Heart right ventricle (tissue), 16 donors: ENCODE measurements around the gene AOX1. TPM values are rescaled to one million over a fixed set of nuclear protein-coding genes. Genes with fewer than 3 reads are reported as not detected.

Experiments
- ATAC-seq, 8 donors: fragments of 200-7000 bp; cut with Tn5 transposase; one replicate each; pipeline ENCODE4 v1.9.1; 2020; ENCODE audit warnings: mild to moderate bottlenecking in 8 of 8, moderate library complexity in 8 of 8, moderate number of reproducible peaks in 1 of 8
- DNase-seq, 2 donors: peaks; one replicate each; pipeline ENCODE4 v3.0.0-alpha.2; 2020
- H3K27ac ChIP-seq, 10 donors: fragments of 200-600 bp; sonication (generic) in 2 of 10; one replicate each; pipeline versions ENCODE4 v1.5.0 to v1.8.0; 2020 to 2022; ENCODE audit warnings: mild to moderate bottlenecking in 3 of 10
- H3K27me3 ChIP-seq, 7 donors: fragments of 200-600 bp; one replicate each; pipeline ENCODE4 v1.8.0; 2021 to 2022; ENCODE audit warnings: mild to moderate bottlenecking in 2 of 7
- H3K36me3 ChIP-seq, 9 donors: fragments of 200-600 bp; sonication (generic) in 1 of 9; one replicate each; pipeline versions ENCODE4 v1.5.0 to v1.8.0; 2020 to 2022; ENCODE audit warnings: mild to moderate bottlenecking in 2 of 9
- H3K4me1 ChIP-seq, 9 donors: fragments of 200-600 bp; sonication (generic) in 1 of 9; one replicate each; pipeline versions ENCODE4 v1.5.0 to v1.8.0; 2020 to 2022; ENCODE audit warnings: mild to moderate bottlenecking in 4 of 9
- H3K4me3 ChIP-seq, 10 donors: fragments of 200-600 bp; sonication (generic) in 2 of 10; one replicate each; pipeline versions ENCODE4 v1.5.0 to v1.8.0; 2020 to 2022; ENCODE audit warnings: mild to moderate bottlenecking in 7 of 10, moderate library complexity in 2 of 10
- H3K9me3 ChIP-seq, 11 donors: fragments of 200-600 bp in 10 of 11; sonication (generic) in 2 of 11; one replicate each; pipeline versions ENCODE4 v1.5.0 to v1.8.0; 2013 to 2022; ENCODE audit warnings: mild to moderate bottlenecking in 2 of 11, control low read depth in 1 of 11, moderate library complexity in 1 of 11
- WGBS, 2 donors: extraction: QIAGEN DNeasy Blood & Tissue Kit; methylation state at CpG; one replicate each; pipeline ENCODE4 v1.1.7; 2013; ENCODE audit warnings: inconsistent platforms in 1 of 2; 5-methylcytosine and 5-hydroxymethylcytosine counted together
- intact Hi-C, 10 donors: fragments of 100-400 bp; cut with DNase I; formaldehyde crosslinking; loops; one replicate each; pipeline versions ENCODE4 v1.11.1 to v1.14.2; 2022
- polyA plus RNA-seq, 2 donors: library from polyadenylated mRNA; stranded (reverse); fragments of 200-250 nt; gene quantifications; one replicate each; pipeline ENCODE4 v1.2.3, GENCODE V29; 2013
- total RNA-seq, 10 donors: library from RNA; stranded (reverse); fragmentation: NEBNext Ultra II Directional in 3 of 10; extraction: Animal tissue kit (Norgen Biotek cat#: 25700) in 3 of 10; gene quantifications; one replicate each; pipeline versions ENCODE4 v1.2.1 to v1.2.4, GENCODE V29; 2021 to 2023
- TF ChIP-seq, protein P1 (sequence below), 9 donors: fragments of 200-600 bp; sonication (generic) in 2 of 9; IDR thresholded peaks; one replicate each; pipeline versions ENCODE4 v1.5.0 to v1.8.0; 2021 to 2022; ENCODE audit warnings: antibody characterized with exemption in 9 of 9, mild to moderate bottlenecking in 5 of 9, moderate library complexity in 1 of 9
- donor health status: Arrhythmogenic right ventricular cardiomyopathy.
- donor health status: ischemic (EF 13 %, LVEDD 7.1; RV severe dilation, severe dysfunction).
- donor health status: healthy with polysubstance abuse.
- donor health status: DM: no; HTN: yes; CAD: no.
- donor health status: DM: no; HTN: no; CAD: no.
- donor health status: ischemic (EF 25% LVEDD 6.9; RV normal size, moderate dysfunction).
- donor health status: ischemic (EF 25% LVEDD 5.7; RV mildly dilated, moderate dysfunction).
- donor health status: healthy.
- donor health status: DM: yes; HTN: yes; CAD: no.
- donor health status: Ischemic cardiomyopathy.
- donor health status: ischemic (EF 35%, LVEDD 5.7; RV mildly dilated, moderate dysfunction).
- donor health status: nonischemic (EF 11% LVEDD 7.7; RV severe dilation, severe dysfunction).
- donor health status: DM: yes; HTN: yes; CAD: no.
- donor health status: PGD.
- donor health status: ischemic (EF 29% LVEDD 5.4; RV normal size, mild dysfunction).
- donor health status: nonischemic (EF 23%, LVEDD 6.1; RV moderate dilation, normal function).

The AOX1 gene
- total and polyA plus RNA-seq, 12 donors = 0.72 to 22.3 (median 2.6) TPM

DNA sequence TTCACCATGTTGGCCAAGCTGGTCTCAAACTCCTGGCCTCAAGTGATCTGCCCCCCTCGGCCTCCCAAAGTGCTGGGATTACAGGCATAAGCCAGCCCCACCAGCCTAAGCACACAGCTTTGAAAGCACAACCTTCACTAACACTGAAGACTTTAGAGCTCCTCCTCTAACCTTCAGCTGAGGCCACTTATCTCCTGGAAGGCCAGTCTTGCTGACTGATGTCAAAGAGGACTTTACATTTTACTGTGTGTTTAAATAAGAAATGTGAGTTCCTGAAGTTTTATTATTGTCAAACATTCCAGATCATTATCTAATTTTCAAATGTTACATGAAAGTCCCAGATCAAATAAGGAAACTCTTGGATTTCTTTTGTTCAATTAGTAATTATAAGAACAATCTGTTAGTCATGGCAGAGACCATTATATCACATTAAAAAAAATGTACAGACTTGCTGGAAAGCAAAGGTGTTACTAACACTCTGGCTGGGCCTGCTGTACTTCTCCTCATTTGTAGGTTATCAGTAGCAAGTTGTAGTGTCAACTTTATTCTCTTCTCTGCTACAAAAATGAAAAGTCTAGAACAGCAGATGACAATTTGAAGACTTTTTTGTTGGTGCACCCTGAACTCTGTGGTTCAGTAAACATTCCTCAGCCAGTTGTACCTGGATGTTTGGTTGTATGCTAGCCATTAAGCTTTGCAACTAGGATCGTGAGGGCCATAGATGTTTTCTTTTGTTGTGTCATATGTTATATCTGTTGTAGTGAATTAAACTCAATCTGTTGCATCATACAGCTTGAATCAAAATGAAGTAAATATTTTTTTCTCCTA, 80.0 kb downstream of the AOX1 start:
- Histone ChIP-seq H3K4me1 (no peaks in the 10 kb centered on the region), H3K36me3 (no peaks in the 10 kb centered on the region), H3K27ac (no peak overlapping the region), H3K9me3 (no peaks in the 10 kb centered on the region), H3K27me3 (peaks cover 0 to 11% (median 0%) of the 10 kb centered on the region in 7 donors), H3K4me3 (no peak overlapping the region)
- ATAC-seq (no peak), DNase-seq (no peak)
- TF ChIP-seq, protein P1, sequence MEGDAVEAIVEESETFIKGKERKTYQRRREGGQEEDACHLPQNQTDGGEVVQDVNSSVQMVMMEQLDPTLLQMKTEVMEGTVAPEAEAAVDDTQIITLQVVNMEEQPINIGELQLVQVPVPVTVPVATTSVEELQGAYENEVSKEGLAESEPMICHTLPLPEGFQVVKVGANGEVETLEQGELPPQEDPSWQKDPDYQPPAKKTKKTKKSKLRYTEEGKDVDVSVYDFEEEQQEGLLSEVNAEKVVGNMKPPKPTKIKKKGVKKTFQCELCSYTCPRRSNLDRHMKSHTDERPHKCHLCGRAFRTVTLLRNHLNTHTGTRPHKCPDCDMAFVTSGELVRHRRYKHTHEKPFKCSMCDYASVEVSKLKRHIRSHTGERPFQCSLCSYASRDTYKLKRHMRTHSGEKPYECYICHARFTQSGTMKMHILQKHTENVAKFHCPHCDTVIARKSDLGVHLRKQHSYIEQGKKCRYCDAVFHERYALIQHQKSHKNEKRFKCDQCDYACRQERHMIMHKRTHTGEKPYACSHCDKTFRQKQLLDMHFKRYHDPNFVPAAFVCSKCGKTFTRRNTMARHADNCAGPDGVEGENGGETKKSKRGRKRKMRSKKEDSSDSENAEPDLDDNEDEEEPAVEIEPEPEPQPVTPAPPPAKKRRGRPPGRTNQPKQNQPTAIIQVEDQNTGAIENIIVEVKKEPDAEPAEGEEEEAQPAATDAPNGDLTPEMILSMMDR (IDR thresholded peaks at IDR 0.05) = no peak
- intact Hi-C loops = no loop called here
- WGBS, 2 donors = 80 to 88% methylated on average over 2 of the region's 2 CpGs

DNA sequence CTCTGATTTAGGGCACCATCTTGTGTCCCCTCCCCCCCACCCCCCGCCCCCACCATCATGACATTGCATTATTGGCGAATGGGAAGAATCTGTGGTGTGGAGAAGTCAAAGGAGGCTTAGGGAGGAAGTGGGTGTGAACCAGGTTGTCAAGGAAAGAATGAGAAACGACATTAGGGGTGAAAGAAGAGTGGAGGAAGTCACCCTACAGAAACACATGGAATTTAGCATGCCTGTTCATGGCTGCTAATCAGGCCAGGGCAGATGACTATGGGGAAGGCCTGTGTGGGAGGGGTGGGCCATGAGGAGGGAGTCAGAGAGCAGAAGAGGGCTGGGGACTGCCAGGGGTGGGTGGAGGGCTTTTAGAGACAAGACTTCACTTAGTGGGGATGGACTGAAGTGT, 81.6 kb downstream of the AOX1 start:
- H3K36me3 ChIP-seq = no peaks in the 10 kb centered on the region
- intact Hi-C loops = no loop called here
- DNase-seq = no peak
- ATAC-seq = no peak
- no peaks in the 10 kb centered on the region for H3K9me3 ChIP-seq
- TF ChIP-seq, protein P1 (IDR thresholded peaks at IDR 0.05) = no peak
- H3K4me1 ChIP-seq = no peaks in the 10 kb centered on the region
- WGBS, 2 donors = 72 to 74% methylated on average over 3 of the region's 3 CpGs
- peaks cover 0 to 7% (median 0%) of the 10 kb centered on the region in 7 donors for H3K27me3 ChIP-seq
- no peak overlapping the region for H3K4me3 ChIP-seq
- no peak overlapping the region for H3K27ac ChIP-seq

DNA sequence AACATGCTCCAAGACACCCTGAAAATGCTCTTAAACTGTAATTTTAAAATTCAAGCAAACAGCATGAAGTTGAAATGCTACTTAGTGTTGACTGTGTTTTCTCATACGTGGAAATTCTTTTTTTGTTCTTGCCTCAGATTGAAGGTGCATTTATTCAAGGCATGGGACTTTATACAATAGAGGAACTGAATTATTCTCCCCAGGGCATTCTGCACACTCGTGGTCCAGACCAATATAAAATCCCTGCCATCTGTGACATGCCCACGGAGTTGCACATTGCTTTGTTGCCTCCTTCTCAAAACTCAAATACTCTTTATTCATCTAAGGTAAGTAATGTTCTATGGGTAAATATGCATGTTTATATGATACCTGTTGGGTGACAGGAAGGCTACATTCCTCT, 82.7 kb downstream of the AOX1 start:
- H3K4me1 ChIP-seq = no peaks in the 10 kb centered on the region
- DNase-seq = no peak
- no peak overlapping the region for H3K4me3 ChIP-seq
- H3K27ac ChIP-seq = no peak overlapping the region
- intact Hi-C loops = no loop called here
- H3K36me3 ChIP-seq = no peaks in the 10 kb centered on the region
- peaks cover 0 to 4% (median 0%) of the 10 kb centered on the region in 7 donors for H3K27me3 ChIP-seq
- WGBS, 2 donors = 72 to 73% methylated on average over 3 of the region's 3 CpGs
- no peaks in the 10 kb centered on the region for H3K9me3 ChIP-seq
- TF ChIP-seq, protein P1 (IDR thresholded peaks at IDR 0.05) = no peak
- no peak for ATAC-seq

DNA sequence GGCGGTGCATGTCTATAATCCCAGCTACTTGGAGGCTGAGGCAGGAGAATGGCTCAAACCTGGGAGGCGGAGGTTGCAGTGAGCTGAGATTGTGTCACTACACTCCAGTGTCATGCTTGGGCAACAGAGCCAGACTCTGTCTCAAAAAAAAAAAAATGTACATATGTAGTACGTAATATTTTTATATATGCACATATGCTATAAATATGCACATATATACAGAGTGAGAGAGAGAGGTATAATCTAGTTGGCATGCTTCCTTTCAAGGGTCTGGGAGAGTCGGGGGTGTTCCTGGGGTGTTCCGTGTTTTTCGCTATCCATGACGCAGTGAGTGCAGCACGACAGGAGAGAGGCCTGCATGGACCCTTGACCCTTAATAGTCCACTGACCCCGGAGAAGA, 83.5 kb downstream of the AOX1 start:
- intact Hi-C loops = no loop called here

More for the DNA sequence above, 83.5 kb downstream of the AOX1 start:
- no peaks in the 10 kb centered on the region for H3K4me1 ChIP-seq
- TF ChIP-seq, protein P1 (IDR thresholded peaks at IDR 0.05) = no peak
- no peaks in the 10 kb centered on the region for H3K36me3 ChIP-seq
- H3K4me3 ChIP-seq = no peak overlapping the region
- ATAC-seq (no peak), DNase-seq (no peak)
- WGBS, 2 donors = 84 to 85% methylated on average over 9 of the region's 9 CpGs
- H3K27me3 ChIP-seq = peaks cover 0 to 4% (median 0%) of the 10 kb centered on the region in 7 donors
- H3K9me3 ChIP-seq = no peaks in the 10 kb centered on the region
- H3K27ac ChIP-seq = no peak overlapping the region
